GM12875 (cell line): ENCODE data around the gene SERGEF.

Experiments
- H3K4me3 ChIP-seq: one replicate; pipeline ENCODE4 v1.5.1; 2011; ENCODE audit warnings: low read depth, low read length, control low read depth
- TF ChIP-seq, protein P1 (sequence below): IDR thresholded peaks from 2 replicates; pipeline ENCODE4 v1.5.1; 2011; ENCODE audit warnings: low read depth, mild to moderate bottlenecking, control low read depth, inconsistent platforms, low read length, moderate library complexity, borderline replicate concordance; ENCODE audit not compliant: insufficient read depth

SERGEF gene

DNA sequence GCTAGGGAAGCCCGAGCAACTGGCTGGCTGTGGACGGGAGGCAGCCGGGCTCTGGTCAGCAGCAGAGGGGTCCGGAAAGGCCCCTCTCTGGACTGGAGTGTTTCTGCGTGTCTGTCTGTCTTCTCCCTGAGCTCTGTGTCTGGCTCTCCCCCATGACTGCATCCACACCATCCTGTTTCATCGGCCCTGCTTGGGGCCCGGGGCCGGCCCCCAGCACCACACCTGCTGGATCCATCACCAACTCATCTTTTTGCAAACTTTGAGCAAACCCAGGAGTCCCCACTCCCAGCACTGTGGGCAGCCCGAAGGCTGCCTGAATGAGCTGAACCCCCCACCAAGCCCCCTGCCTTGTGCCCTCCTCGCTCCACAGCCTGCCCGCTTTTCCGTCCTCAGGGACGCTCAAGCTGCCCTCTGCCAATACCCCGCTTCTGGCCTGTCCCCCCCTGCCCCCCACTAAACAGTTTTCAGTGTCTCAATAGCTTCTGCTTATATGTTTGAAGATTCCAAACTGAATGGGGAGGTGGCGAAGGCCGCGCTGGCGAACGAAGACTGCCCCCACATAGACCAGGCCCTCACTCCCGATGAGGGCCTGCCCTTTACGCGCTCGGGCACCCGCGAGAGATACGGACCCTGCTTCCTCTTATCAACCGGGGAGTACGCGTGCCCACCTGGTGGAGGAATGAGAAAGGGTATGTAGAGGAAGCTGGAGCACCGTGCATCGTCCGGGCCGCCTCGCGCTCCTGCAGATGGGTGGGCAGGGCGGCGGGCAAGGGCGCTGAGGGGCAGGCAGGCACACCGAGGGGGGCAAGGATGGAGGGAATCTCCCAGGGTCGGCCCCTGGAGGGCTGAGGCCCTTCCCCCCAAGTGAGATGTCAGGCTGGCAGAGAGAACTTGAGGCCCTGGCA lies 233.6 kb downstream of the SERGEF start:
- TF ChIP-seq, protein P1, sequence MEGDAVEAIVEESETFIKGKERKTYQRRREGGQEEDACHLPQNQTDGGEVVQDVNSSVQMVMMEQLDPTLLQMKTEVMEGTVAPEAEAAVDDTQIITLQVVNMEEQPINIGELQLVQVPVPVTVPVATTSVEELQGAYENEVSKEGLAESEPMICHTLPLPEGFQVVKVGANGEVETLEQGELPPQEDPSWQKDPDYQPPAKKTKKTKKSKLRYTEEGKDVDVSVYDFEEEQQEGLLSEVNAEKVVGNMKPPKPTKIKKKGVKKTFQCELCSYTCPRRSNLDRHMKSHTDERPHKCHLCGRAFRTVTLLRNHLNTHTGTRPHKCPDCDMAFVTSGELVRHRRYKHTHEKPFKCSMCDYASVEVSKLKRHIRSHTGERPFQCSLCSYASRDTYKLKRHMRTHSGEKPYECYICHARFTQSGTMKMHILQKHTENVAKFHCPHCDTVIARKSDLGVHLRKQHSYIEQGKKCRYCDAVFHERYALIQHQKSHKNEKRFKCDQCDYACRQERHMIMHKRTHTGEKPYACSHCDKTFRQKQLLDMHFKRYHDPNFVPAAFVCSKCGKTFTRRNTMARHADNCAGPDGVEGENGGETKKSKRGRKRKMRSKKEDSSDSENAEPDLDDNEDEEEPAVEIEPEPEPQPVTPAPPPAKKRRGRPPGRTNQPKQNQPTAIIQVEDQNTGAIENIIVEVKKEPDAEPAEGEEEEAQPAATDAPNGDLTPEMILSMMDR: no peak
- H3K4me3 ChIP-seq: no peak overlapping the region

DNA sequence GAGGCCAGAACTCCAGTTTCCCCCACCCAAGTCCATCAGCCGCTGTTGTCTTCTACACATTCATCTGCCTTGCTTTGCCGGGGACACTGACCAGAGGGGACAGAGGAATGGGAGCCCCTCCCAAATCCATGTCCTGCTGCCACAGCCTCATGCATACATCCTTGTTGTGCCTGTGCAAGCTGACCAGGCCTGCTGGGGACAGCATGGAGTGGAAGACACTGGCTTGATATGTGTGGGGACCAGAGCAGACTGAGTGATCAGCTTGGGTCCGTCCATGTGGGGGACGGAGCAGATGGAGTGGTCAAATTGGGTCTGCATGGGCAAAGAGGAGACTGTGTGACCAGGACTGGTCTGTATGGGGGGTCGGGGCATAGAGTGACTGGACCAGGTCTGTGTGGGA lies 234.5 kb downstream of the SERGEF start:
- H3K4me3 ChIP-seq: no peak overlapping the region
- TF ChIP-seq, protein P1: no peak

DNA sequence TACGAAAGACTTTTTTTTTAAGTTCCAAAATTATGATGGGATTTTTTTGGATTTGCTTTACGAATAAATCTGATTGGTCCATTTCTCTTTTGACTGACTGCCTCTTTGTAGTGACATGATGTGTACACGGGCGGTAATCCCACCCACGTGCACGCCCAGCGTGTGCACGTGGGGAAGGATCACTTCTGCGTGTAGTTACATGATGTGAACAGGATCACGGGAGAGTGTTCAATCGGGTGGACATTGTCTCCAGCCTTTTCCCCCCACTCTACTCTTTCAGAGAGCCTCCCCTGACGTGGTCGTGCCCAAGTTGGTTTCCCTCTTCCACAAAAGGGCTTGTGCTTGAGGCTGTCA lies 235.1 kb downstream of the SERGEF start:
- no peak overlapping the region for H3K4me3 ChIP-seq
- TF ChIP-seq, protein P1: no peak

DNA sequence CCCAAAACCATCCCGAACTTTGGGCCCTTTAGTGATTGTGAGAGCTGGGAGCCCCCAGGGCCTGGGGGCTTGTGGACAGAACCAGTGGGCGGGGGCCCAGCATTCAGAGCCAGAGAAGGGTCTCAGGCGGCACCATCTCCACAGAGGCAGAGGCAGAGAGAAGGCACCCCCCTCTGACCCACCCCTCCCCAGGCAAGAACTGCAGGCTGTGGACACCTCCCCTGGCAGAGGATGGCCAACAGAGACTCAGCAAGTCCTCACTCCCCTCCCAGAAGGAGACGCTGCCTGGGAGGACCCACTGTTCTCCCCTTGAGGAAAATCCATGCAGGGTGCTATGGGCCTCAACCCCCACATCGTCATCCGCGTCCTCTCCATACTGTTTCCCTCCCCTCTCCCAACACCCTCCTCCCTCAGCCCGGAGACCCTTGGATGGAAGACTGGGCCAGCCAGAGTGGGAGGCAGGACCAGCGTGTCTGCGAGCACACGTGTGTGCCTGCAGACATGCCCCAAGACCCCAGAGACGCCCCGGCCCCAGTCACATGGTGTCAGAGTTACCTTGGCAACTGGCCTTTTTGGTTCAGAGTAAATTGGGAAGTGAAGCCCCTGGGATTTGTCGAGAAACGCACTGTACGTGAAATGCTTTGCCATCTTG lies 235.6 kb downstream of the SERGEF start:
- TF ChIP-seq, protein P1: no peak

DNA sequence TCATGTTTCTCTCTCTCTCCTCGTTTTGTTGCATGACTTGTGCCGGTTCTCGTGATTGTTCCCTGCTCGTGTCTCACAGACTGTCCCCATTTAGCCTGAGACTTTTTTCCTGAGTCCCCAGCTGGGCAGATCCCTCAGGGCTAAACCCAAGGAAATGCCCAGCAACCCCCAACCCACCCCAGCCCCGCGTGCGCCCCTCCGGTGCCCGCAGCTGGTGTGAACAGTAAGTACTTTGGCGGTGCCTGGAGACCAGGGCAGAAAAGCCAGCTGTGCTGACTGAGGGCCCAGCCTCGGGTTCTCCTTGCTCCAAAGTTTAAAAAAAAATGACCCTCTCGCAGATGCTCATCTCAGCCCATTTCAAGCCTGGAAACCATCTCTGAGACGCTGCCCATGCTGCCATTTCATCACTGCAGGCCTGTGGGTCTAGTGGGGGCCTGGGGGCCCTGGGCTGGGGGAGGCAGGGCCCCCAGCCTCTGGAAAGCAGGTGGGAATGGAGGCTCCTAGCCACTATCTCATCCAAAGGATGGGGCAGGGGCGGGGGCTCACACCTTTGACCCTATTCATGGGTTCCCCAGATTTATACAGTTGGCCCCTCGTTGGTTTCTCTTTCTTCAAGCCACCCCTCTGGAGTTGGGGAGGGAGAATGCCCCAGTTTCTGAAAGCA lies 236.5 kb downstream of the SERGEF start:
- H3K4me3 ChIP-seq: no peak overlapping the region
- TF ChIP-seq, protein P1: no peak

More for the DNA sequence above, 235.6 kb downstream of the SERGEF start:
- no peak overlapping the region for H3K4me3 ChIP-seq

DNA sequence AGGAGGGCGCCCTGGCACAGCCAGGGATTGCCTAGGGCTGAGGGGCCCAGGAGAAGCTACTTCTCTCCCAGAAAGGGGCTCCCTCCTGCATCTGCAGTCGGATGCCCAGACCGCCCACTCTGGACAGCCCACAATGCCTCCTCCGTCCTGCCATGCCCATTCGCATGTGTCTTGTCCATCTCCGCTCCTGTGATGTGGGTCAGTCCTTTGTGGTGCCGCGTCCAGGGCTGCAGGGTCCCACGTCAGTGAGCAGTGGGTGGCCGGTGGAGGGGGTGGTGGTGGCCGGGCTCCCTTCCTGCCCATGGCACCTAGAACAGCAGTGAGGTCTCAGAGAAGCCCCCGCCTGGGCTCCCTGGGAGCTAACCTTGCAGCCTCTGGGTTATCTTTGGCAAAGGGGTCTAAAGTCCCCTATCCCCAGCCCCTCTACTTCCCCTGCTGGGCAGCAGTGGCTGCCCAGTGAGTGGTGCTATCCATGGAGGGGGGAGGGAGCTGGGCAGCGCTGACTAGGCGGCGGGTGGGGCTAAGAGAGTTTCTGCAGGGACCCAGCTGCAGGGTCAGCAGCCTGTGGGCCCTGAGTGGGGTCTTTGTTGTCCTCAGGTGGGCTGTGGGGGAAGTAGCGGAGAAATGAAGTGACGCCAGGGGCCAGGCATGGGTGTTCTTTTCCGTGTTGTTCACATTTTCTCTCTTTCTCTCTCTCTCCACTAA lies 237.2 kb downstream of the SERGEF start:
- H3K4me3 ChIP-seq: no peak overlapping the region
- TF ChIP-seq, protein P1: no peak
